Raji (cell line): ENCODE data around the gene TRAPPC6A.

Experiments used
- POLR2A ChIP-seq: IDR thresholded peaks from 2 replicates; pipeline ENCODE4 v1.6.1; 2011; ENCODE audit warnings: low read depth, low read length, control low read depth; ENCODE audit not compliant: insufficient read depth

The TRAPPC6A gene

DNA sequence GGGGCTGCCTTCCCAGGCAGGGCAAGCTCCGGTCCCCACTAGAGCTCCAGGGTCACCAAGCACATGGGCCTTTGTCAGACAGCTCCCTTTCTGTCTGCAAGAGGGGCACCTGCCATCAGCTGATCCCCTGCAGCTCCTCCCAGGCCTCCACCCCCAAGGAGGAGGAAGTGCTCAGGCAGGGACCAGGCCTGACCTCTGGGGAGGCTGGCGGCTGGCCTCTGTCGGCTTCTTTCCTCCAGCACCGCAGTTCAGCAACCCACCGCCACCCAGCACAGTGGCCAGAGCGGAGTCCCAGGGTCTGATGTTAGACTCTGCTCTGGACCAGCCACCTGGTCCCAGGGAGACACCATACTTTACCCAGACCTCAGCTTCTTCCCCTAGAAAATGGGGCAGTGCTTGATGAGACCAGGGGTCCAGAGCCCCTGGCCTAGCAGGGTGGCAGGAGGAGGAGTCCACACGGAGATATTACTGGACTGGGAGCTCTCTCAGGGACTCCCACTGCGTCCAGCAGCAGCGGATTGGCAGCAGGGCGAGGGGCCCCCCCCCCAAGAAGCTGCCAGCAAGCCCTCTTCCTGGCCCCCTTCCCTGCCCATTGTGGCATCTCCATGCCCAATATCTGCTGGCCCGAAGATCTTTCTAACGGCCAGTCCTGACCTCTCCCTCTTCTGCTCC is 41.4 kb downstream of the TRAPPC6A start:
- no peak for TF ChIP-seq POLR2A

DNA sequence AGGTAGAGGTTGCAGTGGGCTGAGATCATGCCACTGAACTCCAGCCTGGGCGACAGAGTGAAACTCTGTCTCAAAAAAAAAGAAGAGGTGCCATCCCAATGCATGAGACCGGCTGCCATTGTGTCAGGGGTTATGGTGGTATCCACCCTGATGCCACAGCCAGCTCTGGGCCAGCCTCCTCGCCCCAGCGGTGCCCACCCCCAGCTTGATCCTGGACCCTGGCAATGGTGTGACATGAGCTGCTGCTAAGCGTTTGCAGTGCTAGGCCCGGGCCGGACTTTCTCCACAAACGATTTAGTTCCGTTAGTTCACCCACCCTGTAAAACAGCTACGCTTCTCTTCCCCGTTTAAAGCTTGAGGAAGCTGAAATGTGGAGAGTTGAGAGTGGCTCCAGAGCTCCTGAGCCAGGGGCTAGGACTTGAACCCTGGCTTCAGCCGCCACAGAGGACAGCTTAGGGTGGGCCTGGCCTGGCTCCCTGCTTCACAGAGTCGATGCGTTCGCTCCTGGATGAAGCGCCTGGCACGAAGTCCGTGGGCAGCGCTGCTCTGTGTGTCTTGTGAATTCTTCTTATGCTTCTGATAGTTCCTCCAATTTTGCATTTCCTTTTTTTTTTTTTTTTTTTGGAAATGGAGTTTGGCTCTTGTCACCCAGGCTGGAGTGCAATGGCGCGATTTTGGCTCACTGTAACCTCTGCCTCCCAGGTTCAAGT is 42.7 kb downstream of the TRAPPC6A start:
- no peak for TF ChIP-seq POLR2A

DNA sequence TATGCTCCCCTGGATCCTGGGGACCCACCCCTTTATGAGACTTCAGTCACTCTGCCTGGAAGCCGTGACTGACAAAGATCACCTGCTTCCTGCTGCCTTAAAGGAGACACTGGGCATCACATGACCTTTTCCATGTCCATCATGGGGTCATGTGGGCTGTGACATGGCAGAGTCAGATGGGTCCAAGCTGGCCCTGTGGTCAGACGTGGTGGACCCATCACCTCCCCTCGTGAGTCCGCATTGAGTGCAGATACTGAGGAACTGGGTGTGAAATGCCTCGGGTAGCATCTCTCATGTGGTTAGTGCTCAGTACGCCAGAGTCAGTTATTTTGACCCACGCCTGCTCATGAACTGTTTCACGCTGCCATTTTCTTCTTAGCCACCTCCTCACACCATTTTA is 44.4 kb downstream of the TRAPPC6A start:
- TF ChIP-seq POLR2A, result no peak

DNA sequence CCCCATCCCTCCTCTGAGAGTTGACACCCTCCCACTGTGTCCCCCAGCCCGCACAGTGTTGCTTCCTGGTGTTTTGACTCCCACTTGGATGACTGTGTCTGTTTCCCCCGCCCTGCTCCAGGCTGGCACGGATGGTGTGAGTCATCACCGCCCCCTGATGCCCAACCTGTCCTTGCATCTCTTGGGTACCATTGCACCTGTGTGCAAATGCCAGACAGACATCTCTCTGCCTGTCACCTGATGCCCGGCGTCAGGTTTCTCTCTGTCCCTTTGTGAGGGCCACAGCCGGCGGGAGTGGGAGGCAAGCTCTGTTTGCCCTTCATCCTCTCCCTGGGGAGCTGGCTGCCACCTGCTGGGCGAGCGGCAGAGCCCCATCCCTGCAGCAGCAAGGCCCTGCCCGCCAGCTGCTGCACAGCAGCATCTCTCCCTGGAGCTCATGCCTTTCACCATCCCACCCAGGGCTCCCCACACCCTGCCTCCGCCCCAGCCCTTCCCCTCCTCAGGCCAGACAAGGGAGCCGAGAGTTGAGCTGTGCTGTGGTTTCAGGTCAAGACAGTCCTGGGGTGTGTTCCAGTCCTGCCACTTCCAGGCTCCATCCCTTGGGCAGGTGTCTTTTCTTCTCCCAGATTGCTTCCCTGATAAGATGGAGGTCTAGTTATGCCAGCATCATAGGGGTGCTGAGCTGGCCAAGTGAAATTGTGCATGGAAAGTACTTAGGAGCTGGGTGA is 47.0 kb downstream of the TRAPPC6A start:
- TF ChIP-seq POLR2A, result no peak

DNA sequence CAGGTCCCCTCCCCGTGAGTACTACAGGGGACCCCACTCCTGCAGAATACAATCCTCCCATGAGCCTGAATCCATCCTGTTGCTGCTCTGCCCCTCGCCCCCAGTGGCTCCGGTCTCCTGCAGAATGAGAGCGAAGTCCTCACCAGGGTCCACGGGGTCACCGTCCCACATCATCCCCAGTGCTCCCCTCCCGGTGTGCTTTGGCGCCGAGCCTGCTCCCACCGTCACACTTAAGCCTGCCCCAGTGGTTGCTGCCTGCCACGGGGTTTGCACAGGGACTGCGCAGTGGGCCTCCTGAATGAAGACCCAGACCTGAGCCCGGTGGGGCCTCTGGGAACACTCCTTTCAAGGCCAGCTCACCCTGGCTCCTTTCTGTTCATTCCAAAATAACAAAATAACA is 47.8 kb downstream of the TRAPPC6A start:
- no peak for TF ChIP-seq POLR2A

DNA sequence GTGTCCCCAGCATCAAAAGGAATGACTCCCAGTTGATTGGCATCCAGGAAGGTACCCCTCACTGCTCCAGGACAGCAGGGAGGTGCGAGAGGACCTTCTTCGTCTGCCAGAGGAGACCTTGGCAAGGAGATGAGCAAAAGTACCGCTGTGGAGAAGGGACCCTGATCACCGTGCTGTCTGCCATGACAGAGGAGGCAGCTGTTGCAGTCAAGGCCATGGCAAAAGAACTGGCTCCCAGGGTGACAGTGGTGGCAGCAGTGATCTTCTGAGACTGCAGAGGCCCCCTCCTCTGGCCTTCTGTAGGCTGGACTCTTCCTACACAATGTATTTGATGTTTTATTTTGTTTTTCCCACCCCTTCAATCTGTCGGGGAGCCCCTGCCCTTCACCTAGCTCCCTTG is 49.2 kb downstream of the TRAPPC6A start:
- TF ChIP-seq POLR2A, result no peak

DNA sequence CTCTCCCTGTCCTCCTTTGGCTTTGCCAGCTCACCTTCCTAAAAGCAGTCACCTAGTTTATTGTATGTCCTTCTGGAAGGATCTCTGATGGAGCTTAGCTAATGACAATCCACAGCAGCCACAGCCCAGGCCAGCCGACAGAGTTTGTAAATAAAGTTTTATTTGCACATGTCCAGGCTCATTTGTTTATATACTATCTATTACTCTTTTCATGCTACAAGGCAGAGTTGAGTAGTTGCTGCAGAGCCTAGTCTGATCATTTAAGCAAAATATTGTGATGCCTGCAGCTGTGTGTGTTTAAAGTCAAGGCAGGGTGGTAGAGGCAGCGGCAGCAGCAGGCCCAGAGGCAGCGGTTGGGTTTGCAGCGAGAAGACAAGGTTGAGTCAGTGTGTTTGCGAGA is 49.9 kb downstream of the TRAPPC6A start:
- no peak for TF ChIP-seq POLR2A

DNA sequence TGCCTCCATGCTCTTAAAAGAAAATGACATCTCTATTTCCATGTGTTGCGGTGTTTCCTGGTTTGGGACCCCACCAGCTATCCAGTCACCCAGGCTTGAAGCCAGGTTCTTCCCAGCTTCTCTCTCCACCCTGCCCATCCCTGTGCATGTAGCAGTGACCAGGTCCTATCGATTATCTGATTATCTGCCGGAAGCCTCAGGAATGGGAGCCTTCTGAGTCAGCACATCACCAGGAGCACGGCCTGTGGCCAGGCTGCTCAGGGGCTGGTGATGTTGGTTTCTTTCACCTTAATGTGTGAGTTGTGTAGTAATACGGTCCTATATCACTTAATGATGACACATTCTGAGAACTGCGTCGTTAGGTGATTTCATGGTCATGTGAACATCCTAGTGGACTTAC is 51.4 kb downstream of the TRAPPC6A start:
- no peak for TF ChIP-seq POLR2A

DNA sequence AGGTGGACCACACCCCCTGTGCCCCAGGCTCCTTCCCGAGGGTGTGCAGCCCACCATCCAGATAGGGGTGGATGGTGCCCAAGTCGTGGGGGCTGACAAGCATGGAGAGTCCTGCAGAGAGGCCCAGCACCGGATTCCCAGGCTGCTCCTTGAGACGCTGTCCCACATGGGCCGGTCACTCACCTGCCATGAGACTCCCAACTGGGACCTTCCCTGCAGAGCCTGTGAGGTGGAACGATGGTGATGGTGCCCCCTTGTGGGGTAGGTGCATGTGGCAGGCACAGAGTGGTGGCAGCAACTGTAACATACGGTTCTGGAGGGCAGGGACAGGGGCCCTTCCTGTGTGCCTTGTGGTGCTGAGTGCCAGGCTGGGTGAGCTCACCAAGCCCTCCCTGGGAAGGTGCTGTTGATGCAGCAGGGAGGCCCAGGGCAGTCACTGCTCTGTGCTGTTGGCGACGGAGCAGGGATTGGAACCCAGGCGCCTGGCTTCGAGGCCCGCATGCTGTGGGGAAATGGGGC is 52.0 kb downstream of the TRAPPC6A start:
- no peak for TF ChIP-seq POLR2A

DNA sequence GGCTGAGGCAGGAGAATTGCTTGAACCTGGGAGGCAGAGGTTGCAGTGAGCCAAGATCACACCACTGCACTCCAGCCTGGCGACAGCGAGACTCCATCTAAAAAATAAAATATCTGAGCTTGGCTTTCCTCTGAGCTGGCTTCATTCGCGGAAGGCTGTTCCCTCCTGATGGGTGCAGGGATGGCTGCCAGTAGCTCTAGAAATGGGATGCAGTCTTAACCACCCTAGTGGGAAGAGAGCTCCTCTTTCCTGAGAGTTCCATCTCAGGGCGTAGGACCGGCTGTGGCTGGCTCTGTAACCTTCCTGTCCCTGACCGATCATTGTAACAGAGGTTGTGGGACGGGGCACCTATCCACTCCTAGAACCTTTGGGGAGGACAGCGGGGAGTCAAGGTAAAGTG is 52.7 kb downstream of the TRAPPC6A start:
- no peak for TF ChIP-seq POLR2A

DNA sequence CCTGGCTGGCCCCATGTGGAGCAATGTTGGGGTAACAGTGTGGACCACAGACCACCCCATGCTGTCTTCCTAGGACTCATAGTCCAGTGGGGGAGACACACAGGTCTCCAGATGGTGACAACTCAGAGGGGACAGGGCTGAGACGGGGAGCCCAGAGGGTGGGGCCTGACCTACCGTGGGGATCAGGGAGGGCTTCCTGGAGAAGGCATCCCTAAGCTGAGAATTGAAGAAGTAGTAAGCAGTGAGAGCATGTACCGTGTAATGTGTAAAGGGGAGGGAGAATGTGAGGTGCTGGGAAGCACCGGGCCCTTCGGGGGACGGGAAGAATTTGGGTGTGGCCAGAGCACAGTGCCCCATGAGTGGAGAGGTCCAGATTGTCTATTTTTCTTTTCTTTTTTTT is 54.0 kb downstream of the TRAPPC6A start:
- no peak for TF ChIP-seq POLR2A

DNA sequence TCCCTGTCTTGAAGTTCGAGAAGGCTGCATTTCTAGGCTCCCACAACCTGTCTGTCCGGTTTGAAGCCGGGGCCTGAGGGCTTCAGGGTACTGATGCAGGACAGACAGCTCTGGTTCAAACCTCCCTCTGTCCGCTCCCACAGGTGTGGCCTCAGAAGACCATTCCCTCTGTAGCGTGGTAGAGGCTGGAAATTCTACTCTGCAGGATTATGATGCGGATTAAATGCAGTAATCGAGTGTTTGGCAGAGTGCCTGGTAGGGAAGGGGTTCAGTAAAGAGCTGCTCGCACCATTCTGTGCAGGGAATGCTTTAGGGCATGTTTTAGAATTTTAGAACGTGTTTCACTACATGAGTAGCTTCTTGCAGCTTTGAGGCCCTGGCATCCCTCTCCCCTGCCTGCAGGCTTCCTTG is 54.6 kb downstream of the TRAPPC6A start:
- no peak for TF ChIP-seq POLR2A

DNA sequence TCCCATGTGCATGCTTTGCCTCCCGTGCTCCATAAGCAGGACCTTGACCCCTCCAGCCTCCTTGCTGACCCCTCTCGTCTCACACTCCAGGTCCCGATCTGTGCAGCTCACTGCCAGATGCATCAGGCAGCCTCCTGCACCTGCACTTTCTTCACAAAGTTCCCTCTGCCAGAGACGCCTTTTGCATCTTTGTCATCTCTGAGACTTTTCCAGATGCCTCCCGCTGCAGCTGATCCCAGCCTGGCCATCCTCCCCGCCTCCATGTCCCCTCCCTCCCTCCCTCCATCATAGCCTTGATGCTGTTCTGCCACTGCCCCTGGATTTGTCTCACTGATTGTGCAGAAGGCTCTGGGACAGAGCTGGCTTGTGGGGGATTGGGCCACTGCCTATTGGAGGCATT is 55.2 kb downstream of the TRAPPC6A start:
- no peak for TF ChIP-seq POLR2A

DNA sequence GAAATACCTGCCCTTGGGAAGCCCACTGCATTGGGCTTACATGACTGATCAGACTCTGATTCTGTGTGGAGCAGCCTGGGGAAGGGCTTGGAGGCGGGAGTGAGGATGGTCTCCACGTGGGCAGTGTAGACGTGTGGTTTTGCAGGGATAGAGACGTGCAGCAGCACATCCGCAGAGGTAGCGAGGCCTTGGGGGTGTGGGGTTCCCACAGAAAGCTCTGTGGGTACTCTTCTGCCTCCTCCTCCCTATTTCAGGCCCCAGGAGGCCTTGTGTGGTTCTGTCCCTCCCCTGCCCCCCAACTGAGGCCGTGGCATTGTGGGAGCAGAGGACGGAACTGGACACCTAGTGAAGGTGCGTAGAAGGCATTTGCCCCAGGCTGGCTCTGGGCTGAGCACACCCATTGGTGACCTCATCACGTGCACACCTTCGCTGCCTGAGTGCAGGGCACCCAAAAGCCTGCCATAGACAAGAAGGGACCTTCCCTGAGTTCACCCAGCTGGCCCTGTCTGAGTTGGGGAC is 56.2 kb downstream of the TRAPPC6A start:
- TF ChIP-seq POLR2A, result no peak

DNA sequence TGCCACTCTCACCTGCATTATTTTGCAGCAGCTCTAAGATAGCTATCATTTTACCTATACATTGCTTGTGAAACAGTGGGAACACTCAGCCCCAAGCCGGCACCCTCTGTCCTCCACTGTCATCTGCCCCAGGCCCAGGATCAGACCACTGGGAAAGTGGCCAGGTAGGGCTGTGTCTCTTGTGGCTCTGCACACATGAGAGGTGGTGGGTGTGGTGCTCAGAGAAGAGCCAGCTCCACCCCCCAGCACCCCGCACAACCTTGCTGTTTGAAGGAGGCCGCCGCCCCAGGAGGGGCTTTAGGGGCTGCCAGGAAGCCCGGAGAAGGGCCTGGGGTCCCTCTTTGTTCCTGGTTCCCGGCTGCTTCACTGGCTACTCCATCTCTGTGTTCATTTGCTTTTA is 58.5 kb downstream of the TRAPPC6A start:
- TF ChIP-seq POLR2A, result no peak

DNA sequence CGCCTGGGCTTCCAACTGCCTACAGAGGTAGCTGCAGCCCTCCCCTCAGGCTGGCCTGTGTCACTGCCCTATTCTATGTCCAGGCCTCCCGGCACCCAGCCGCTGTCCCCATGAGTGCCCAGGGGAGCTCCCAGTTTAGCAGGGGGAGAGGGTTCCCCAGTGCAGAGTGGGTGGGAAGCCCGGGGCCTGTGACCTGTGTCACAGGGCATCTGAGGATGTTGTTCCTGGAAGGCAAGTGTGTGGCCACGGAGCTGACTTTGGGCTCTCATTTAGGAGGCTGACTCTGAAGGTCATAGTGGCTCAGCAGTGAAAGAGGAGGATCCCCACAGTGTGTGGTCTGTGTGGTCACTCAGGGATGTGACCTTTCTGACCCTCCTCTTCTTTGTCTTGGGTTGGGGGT is 59.9 kb downstream of the TRAPPC6A start:
- TF ChIP-seq POLR2A, result no peak
